Osteocyte (in vitro differentiated cells): ENCODE measurements around the gene LTBP2. TPM values are rescaled to one million over a fixed set of nuclear protein-coding genes. Genes with fewer than 3 reads are reported as not detected.

Experiments used
- DNase-seq: peaks from one replicate; pipeline ENCODE4 v3.0.0; 2021; ENCODE audit warnings: mixed read lengths; ENCODE audit not compliant: unreplicated experiment; ENCODE audit errors: extremely low spot score
- H3K27ac Mint-ChIP-seq: one replicate; pipeline ENCODE4 v1.8.0; 2021; ENCODE audit warnings: mild to moderate bottlenecking, mixed read lengths; ENCODE audit not compliant: unreplicated experiment
- H3K27me3 Mint-ChIP-seq: one replicate; pipeline ENCODE4 v1.8.0; 2021; ENCODE audit warnings: mixed read lengths; ENCODE audit not compliant: unreplicated experiment
- H3K36me3 Mint-ChIP-seq: one replicate; pipeline ENCODE4 v1.8.0; 2021; ENCODE audit warnings: mixed read lengths; ENCODE audit not compliant: unreplicated experiment
- H3K4me1 Mint-ChIP-seq: one replicate; pipeline ENCODE4 v1.8.0; 2021; ENCODE audit warnings: mixed read lengths; ENCODE audit not compliant: unreplicated experiment
- H3K4me3 Mint-ChIP-seq: one replicate; pipeline ENCODE4 v1.8.0; 2021; ENCODE audit warnings: mild to moderate bottlenecking, moderate library complexity, mixed read lengths; ENCODE audit not compliant: unreplicated experiment
- H3K9me3 Mint-ChIP-seq: one replicate; pipeline ENCODE4 v1.8.0; 2021; ENCODE audit warnings: mixed read lengths; ENCODE audit not compliant: unreplicated experiment
- CTCF ChIP-seq: fragments of 200-600 bp; sonication (generic); IDR thresholded peaks from 2 replicates; pipeline ENCODE4 v1.5.0; 2021; ENCODE audit warnings: antibody characterized with exemption, mild to moderate bottlenecking, moderate library complexity
- total RNA-seq: library from RNA; stranded (reverse); gene quantifications from 2 replicates; pipeline ENCODE4 v1.2.1, GENCODE V29; 2021

LTBP2 gene
- total RNA-seq, 1 donor from 2014 or later: 377 TPM

DNA sequence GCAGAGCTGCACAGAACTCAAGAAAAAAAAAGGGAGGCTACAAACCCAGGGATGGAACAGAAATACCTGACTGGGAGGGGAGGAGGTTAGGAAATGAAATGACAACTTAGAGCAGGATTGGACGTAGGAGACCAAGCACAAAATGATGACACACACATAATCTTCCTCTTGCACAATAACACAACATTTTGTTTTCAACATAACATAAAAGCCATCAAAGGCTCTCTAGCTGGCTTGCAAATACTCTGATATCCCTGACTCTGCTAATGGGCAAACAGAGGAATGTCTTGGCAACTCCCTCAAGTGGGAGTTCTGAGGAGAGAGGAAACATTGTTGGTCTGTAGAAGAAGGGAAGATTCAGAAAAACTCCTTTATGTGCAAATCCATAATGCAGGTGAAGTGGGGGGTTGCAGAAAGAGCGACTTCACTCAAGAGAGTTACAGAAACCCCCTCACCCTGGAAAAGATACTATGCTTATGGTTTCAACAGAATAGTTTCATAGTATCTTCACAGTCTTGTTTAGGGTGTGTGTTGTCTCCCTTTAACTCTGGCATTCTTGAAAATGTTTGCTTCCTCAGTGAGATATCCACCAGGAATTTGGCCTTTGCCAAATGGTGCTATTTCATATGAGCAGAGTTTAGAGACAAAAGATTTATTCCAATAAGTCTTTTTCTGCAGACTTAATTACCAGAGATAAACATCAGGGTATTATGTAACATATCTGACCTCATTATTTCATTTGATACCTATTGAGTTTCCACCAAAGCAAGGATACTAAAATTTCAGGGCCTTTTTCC, 43.8 kb upstream of the LTBP2 start:
- H3K4me1 Mint-ChIP-seq: peaks cover 71% of the 10 kb centered on the region
- no peak for TF ChIP-seq CTCF
- no peak overlapping the region for H3K27ac Mint-ChIP-seq
- H3K4me3 Mint-ChIP-seq: no peak overlapping the region
- DNase-seq: no peak
- H3K9me3 Mint-ChIP-seq: no peaks in the 10 kb centered on the region
- no peaks in the 10 kb centered on the region for H3K27me3 Mint-ChIP-seq
- H3K36me3 Mint-ChIP-seq: peaks cover 13% of the 10 kb centered on the region

DNA sequence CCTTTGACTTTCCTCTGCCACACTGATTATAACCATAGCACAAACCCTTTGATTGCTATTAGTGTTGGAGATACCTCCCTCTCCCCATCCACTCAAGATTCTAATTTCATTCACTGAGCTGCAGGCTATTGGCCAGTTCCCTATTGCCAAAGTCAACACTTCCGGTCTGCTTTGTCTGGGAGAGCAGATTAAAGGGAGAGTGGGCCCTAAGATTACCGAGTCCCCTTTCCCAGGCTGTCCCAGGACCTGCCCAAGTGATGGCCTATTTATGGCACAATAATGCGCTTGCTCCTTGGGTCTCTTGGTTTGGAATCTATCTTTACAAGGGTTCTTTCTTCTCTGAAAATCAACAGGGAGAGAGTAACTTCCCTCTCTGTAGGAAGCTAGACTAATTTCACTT, 42.9 kb upstream of the LTBP2 start:
- peaks cover 12% of the 10 kb centered on the region for H3K36me3 Mint-ChIP-seq
- H3K4me3 Mint-ChIP-seq: no peak overlapping the region
- H3K4me1 Mint-ChIP-seq: peaks cover 75% of the 10 kb centered on the region
- H3K27me3 Mint-ChIP-seq: no peaks in the 10 kb centered on the region
- DNase-seq: no peak
- no peak for TF ChIP-seq CTCF
- H3K27ac Mint-ChIP-seq: peak overlapping the region; percentile 7
- no peaks in the 10 kb centered on the region for H3K9me3 Mint-ChIP-seq

- H3K4me1 Mint-ChIP-seq: peaks cover 76% of the 10 kb centered on the region
- DNase-seq: no peak
- H3K9me3 Mint-ChIP-seq: no peaks in the 10 kb centered on the region
- no peak overlapping the region for H3K4me3 Mint-ChIP-seq
- TF ChIP-seq CTCF: no peak
- H3K27ac Mint-ChIP-seq: peak overlapping the region; percentile 7
- H3K27me3 Mint-ChIP-seq: no peaks in the 10 kb centered on the region
- H3K36me3 Mint-ChIP-seq: peaks cover 2% of the 10 kb centered on the region
Measured at GRCh38 chr14:74653386-74654138, 41.5 kb upstream of the LTBP2 start.

- Mint-ChIP-seq H3K36me3 (no peaks in the 10 kb centered on the region), H3K9me3 (no peaks in the 10 kb centered on the region), H3K27me3 (no peaks in the 10 kb centered on the region), H3K4me1 (peaks cover 81% of the 10 kb centered on the region), H3K4me3 (no peak overlapping the region), H3K27ac (no peak overlapping the region)
- DNase-seq: no peak
- no peak for TF ChIP-seq CTCF
Measured at GRCh38 chr14:74652541-74652940, 40.5 kb upstream of the LTBP2 start.
